Ishikawa (cell line): Measurements from ENCODE around the gene TLE3.

Source experiments
- CEBPB ChIP-seq: IDR thresholded peaks from 2 replicates; pipeline ENCODE4 v1.6.1; 2012
- CREB1 ChIP-seq: IDR thresholded peaks from 2 replicates; pipeline ENCODE4 v1.6.1; 2012; ENCODE audit warnings: low read depth
- EGR1 ChIP-seq: IDR thresholded peaks from 2 replicates; pipeline ENCODE4 v1.6.1; 2012
- EP300 ChIP-seq: IDR thresholded peaks from 2 replicates; pipeline ENCODE4 v1.6.1; 2012; ENCODE audit warnings: borderline replicate concordance
- FOXM1 ChIP-seq: IDR thresholded peaks from 2 replicates; pipeline ENCODE4 v1.6.1; 2012; ENCODE audit warnings: low read depth, borderline replicate concordance
- NFIC ChIP-seq: IDR thresholded peaks from 2 replicates; pipeline ENCODE4 v1.6.1; 2012
- RAD21 ChIP-seq: IDR thresholded peaks from 2 replicates; pipeline ENCODE4 v1.6.1; 2012; ENCODE audit warnings: low read depth
- TAF1 ChIP-seq: IDR thresholded peaks from 2 replicates; pipeline ENCODE4 v1.6.1; 2012; ENCODE audit warnings: low read depth, mild to moderate bottlenecking
- TCF12 ChIP-seq: IDR thresholded peaks from 2 replicates; pipeline ENCODE4 v1.6.1; 2012; ENCODE audit warnings: low read depth
- TEAD4 ChIP-seq: IDR thresholded peaks from 2 replicates; pipeline ENCODE4 v1.6.1; 2012
- YY1 ChIP-seq: IDR thresholded peaks from 2 replicates; pipeline ENCODE4 v1.6.1; 2012; ENCODE audit warnings: low read depth
- ZBTB7A ChIP-seq: IDR thresholded peaks from 2 replicates; pipeline ENCODE4 v1.6.1; 2012; ENCODE audit warnings: low read depth
- TF ChIP-seq, protein P1 (sequence below): IDR thresholded peaks from 2 replicates; pipeline ENCODE4 v1.6.1; 2012; ENCODE audit warnings: low read depth, mild to moderate bottlenecking
- TF ChIP-seq, protein P2 (sequence below): IDR thresholded peaks from 2 replicates; pipeline ENCODE4 v1.6.1; 2012
- TF ChIP-seq, protein P3 (sequence below): IDR thresholded peaks from 2 replicates; pipeline ENCODE4 v1.6.1; 2012

The TLE3 gene

DNA sequence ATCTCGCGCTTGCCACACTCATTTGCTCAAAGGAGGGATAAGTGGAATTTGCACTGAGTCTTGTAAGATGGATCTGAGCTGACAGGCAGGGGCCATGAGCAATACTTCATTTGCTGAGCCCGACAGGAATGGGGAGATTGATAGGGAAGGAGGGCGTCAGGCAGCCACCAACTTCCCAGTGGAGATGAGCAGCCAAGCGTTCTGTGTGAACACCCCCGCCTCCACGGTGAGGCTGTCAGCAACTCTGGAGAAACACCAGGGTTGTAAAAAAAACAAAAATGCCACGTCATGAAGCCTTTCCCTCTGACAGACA lies 36.8 kb downstream of the TLE3 start:
- TF ChIP-seq CEBPB: no peak
- TF ChIP-seq YY1: no peak
- TF ChIP-seq, protein P1, sequence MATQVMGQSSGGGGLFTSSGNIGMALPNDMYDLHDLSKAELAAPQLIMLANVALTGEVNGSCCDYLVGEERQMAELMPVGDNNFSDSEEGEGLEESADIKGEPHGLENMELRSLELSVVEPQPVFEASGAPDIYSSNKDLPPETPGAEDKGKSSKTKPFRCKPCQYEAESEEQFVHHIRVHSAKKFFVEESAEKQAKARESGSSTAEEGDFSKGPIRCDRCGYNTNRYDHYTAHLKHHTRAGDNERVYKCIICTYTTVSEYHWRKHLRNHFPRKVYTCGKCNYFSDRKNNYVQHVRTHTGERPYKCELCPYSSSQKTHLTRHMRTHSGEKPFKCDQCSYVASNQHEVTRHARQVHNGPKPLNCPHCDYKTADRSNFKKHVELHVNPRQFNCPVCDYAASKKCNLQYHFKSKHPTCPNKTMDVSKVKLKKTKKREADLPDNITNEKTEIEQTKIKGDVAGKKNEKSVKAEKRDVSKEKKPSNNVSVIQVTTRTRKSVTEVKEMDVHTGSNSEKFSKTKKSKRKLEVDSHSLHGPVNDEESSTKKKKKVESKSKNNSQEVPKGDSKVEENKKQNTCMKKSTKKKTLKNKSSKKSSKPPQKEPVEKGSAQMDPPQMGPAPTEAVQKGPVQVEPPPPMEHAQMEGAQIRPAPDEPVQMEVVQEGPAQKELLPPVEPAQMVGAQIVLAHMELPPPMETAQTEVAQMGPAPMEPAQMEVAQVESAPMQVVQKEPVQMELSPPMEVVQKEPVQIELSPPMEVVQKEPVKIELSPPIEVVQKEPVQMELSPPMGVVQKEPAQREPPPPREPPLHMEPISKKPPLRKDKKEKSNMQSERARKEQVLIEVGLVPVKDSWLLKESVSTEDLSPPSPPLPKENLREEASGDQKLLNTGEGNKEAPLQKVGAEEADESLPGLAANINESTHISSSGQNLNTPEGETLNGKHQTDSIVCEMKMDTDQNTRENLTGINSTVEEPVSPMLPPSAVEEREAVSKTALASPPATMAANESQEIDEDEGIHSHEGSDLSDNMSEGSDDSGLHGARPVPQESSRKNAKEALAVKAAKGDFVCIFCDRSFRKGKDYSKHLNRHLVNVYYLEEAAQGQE: no peak
- TF ChIP-seq, protein P2, sequence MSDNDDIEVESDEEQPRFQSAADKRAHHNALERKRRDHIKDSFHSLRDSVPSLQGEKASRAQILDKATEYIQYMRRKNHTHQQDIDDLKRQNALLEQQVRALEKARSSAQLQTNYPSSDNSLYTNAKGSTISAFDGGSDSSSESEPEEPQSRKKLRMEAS: no peak
- no peak for TF ChIP-seq FOXM1
- TF ChIP-seq EGR1: no peak
- no peak for TF ChIP-seq NFIC
- TF ChIP-seq ZBTB7A: no peak
- TF ChIP-seq TAF1: no peak
- no peak for TF ChIP-seq RAD21
- no peak for TF ChIP-seq CREB1

DNA sequence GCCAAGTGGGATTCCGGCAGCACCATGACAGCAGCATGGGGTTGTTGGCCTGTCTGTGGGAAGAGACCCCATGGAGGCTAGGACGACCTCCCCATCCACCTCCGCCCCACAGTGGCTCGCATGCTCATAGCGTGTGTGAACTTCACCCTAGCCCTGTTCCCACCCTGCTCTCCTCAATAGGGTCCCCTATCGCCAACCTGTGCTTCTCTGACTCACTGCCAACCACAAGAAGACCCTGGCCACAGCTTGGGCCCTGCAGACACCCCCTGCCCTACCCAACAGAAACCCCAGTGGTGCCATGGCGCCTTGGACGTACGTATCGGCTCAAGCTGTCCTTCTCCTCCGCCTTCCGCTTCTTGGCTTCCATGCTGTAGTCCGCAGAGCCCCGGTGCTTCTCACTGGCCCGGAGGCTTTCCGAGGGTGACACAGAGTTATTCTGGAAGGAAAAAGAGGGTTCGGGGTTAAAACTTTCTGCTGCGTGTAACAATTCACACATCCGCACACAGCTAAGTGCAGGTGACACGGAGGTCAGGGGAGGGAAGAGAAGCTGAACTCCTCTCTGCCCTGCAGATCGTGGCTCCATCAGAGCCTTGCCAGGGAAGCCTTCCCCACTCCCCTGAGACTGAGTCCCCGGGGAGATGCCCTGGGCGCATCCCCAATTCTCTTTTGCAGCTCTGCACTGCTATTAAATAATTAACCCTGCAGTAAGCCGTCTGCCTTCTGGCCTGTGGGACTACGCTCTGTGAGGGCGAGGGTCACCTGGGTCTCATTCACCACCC lies 37.3 kb downstream of the TLE3 start:
- TF ChIP-seq RAD21: no peak
- no peak for TF ChIP-seq CEBPB
- no peak for TF ChIP-seq EP300
- no peak for TF ChIP-seq NFIC
- no peak for TF ChIP-seq TCF12
- TF ChIP-seq, protein P1: no peak
- TF ChIP-seq CREB1: no peak
- TF ChIP-seq FOXM1: no peak
- TF ChIP-seq, protein P2: no peak
- no peak for TF ChIP-seq EGR1
- TF ChIP-seq, protein P3, sequence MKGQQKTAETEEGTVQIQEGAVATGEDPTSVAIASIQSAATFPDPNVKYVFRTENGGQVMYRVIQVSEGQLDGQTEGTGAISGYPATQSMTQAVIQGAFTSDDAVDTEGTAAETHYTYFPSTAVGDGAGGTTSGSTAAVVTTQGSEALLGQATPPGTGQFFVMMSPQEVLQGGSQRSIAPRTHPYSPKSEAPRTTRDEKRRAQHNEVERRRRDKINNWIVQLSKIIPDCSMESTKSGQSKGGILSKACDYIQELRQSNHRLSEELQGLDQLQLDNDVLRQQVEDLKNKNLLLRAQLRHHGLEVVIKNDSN: no peak
- no peak for TF ChIP-seq ZBTB7A
- TF ChIP-seq TAF1: no peak
- no peak for TF ChIP-seq YY1
- TF ChIP-seq TEAD4: no peak

DNA sequence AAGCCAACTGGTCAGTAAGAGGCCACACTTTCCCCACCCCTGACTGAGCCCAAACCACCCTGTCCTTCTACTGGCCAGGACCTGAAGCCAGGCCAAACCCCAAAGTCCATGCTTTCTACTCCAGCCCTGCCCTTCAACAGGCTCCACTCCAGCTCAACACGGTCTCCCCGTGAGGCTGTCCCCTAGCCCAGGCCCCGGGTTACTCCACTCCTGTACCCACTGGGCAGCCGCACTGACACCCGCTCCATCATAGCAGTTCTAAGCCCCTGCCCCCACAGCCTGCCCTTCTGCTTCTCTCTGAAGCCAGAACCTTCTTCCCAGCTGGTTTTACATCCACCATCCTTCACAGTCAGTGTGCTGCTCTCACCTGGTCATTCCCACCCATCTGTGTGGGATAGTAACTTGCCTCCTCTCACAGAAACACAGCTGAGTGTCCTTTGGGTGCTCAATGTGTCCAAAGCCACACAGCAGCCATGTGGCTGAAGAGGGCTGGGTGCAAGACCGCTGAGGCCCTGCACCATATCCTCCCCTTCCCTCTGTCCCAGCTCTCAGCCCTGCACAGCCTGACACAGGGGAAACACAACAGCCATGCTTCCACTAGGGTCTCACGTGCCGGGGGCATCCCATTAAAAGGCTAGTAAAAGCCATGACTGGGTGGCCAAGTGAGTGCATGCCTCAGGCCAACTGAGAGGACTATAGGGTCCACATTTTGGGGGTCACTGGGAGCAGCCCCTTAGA lies 38.1 kb downstream of the TLE3 start:
- TF ChIP-seq, protein P1: no peak
- TF ChIP-seq TCF12 (no peak), ZBTB7A (no peak), NFIC (no peak), EGR1 (no peak), RAD21 (no peak), TAF1 (no peak), YY1 (no peak), CREB1 (no peak), EP300 (no peak), FOXM1 (no peak), TEAD4 (no peak), CEBPB (no peak)
- TF ChIP-seq, protein P3: no peak
